Measurements from ENCODE around the gene PPP2R5C.

The PPP2R5C gene

DNA sequence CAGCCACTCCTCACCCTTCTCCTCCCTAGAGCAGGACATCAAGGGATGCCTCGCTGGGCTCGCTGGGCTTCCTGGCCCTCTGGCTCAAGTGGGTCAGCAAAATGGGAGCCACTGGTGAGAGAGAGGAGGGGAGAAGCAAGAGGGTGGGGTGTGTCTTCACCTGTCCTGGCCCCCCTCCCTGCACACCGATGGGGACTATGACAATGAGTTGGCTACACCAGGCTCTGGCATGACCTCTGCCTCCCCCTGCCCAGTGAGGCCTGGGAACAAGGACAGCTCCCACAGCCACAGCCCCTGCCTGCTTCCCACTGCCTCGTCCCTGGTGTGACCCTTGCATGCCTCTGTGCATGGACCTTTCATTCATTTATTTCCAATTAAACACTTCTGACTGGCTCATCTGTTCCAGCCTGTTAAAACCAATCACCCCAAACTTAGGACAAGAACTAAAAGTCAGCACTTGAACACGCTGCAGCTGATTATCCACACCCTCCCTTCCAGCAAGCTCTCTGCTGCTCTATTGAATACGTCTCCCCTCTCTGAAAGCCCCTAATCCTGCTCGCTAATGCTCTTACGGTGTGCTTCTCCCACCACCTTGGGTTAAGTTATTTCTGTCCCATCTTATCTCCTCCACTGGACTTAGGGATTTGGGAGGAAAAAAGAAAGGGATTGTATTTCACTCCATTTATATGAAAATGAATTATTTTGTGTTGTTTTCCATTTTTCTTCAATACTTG, 5.8 kb upstream of the PPP2R5C start:
- DNase-seq = no peak

DNA sequence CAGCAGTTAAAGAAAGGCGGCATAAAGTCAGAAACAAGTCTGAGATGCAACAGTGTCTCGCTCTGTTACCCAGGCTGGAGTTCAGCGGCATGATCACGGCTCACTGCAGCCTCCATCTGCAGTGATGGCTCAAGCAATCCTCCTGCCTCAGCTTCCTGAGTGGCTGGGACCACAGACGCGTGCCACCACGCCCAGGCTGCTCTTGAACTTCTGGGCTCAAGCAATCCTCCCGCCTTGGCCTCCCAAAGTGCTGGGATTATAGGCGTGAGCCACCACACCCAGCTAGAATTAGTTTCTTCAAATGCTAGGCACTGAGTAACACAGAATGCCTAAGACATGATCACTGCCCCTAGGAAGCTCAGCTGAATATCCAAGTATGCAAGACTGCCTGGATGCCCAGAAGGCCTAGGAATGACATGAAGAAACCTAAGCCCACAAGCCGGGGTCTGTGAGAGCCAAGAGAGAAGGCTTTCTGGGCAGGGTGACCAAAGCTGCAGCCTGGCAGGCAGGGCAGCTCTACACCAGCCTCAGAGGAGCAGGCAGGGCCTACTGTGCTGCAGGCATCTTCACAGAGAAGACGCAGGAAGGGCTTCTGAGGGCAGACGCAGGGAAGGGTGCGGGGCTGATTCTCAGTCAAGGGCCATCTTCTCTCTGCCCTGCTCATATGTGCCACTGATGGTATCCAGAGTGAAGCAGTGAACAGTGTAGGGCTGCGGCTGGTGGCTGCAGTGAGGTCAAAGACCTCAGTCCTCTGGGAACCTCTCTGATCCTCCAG, 4.3 kb upstream of the PPP2R5C start:
- DNase-seq = no peak

DNA sequence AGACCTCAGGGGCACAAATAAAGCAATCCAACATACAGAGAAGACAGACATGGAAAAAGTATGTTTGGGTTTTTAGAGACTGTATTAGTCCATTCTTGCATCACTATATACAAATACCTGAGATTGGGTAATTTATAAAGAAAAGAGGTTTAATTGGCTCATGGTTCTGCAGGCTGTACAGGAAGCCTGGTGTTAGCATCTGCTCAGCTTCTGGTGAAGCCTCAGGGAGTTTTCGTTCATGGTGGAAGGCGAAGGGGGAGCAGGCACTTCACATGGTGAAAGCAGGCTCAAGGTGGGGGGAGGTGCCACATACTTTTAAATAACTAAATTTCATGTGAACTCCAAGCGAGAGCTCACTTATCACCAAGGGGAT, 3.7 kb upstream of the PPP2R5C start:
- DNase-seq = no peak

DNA sequence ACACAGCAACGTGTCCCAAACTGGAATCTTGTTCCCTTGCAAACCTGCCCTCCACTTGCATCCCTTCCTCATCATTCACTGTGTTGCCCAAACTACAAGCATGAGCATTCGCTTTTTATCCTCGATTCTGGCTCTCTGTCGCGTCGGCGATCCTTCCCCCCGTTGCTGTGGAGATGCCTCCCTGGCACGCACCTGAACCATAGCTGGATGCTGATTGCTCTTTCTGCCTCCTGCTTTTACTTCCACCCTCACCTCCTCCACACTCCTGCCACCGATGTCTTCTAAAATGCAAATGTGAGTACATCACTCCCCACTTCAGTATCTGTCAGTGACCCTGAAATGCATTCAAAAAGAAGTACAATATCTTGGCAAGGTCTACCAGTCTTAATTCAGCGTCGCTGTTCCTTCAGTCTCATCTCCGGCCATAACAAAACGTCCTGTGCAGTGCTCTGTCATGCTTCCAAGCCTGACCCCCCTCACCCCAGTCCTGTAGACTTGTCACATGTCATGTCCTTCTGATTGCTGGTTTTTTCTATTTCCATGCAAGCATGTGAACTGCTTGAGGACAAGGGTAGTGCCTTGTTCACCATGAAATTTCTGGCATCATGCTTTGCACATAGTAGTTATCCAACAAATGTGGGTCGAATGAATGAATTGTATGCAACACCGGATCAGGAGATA, 2.5 kb upstream of the PPP2R5C start:
- no peak for DNase-seq

DNA sequence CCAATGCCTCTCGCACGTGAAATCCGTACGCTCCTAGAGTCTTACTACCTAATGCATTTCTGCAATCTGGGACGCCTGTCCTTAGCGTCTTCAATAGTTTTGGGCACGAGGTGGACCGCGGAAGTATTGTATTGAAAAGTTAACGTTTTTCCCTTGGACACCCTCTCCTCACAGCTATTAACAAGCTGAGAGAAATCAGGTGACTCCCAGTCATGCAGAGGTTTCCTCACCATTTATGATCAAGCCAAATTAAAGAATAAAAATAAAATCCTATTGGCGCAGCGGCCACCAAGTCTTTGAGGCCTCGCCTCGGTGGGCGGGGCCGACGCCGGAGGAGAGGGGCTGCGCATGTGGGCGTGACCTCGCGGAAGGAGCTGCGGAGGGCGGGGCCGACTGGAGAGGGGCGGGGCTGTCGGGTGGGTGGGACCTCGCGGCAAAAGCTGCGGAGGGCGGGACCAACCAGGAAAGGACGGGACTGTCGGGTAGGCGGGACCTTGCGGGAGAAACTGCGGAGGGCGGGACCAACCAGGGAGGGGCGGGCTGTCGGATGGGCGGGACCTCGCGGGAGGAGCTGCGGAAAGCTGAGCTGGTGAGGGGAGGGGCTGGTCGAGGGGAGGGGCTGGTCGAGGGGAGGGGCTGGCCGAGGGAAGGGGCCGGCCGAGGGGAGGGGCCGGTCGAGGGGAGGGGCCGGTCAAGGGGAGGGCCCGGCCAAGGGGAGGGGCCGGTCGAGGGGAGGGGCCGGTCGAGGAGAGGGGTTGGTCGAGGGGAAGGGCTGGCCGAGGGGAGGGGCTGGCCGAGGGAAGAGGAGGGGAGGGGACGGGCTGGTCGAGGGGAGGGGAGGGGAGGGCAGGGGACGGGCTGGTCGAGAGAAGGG, 1.1 kb upstream of the PPP2R5C start:
- peak; percentile 93 to 96 for DNase-seq

DNA sequence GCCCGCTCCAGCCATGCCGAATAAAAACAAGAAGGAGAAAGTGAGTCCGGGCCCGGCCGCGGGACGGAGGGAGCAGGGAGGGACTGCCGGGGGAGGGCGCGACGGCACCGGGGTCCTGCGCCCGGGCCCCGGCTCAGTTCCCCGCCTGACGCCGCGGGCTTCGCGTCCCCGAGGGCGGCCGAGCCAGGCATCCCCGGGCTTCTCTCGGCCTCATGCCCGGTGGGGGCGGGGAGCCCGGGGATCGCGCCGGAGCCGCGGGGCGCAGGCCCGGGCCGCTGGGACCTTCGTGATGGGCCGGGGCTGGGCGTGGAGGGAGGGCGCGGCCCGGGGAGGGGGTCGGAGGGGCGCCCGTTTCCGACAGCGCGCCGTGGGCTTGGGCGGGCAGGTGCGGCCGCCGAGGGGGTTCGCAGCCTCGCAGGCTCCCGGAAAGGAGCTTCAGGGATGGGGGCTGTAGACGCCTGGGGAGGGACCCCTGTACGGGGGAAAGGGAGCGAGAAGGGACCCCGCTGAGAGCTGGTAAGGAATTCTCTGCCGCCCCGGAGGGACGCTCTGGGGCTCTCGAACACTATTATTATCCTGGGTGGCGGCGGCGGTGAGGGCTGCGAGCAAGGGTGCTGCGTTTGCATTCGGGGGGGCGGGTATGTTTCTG, 496 bp downstream of the PPP2R5C start:
- DNase-seq = peak; percentile 51 to 60

DNA sequence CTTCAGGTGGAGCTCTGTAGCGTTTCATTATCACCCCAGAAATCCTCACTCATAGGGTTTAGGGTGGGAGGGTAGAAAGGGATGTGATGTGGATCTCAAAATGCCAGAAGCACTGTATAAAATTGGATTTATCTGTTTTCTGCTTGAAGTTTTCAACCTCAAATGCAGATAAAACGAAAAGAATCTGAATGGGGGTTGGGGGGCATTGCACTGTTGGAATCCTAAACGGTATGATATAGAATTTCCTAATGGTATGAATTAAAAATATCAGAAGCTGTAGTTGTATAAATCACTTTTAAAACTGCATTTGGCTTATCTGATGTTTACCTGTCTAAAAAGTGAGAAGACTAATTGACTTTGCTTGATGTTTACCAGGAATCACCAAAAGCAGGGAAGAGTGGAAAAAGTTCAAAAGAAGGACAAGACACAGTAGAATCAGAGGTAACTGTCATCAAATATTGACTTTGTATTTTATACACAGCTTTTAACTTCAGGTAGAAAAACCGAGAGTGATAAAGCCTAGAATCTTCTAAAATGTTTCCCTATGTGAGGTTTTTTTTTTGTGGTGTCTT, 1.1 kb downstream of the PPP2R5C start:
- no peak for DNase-seq

DNA sequence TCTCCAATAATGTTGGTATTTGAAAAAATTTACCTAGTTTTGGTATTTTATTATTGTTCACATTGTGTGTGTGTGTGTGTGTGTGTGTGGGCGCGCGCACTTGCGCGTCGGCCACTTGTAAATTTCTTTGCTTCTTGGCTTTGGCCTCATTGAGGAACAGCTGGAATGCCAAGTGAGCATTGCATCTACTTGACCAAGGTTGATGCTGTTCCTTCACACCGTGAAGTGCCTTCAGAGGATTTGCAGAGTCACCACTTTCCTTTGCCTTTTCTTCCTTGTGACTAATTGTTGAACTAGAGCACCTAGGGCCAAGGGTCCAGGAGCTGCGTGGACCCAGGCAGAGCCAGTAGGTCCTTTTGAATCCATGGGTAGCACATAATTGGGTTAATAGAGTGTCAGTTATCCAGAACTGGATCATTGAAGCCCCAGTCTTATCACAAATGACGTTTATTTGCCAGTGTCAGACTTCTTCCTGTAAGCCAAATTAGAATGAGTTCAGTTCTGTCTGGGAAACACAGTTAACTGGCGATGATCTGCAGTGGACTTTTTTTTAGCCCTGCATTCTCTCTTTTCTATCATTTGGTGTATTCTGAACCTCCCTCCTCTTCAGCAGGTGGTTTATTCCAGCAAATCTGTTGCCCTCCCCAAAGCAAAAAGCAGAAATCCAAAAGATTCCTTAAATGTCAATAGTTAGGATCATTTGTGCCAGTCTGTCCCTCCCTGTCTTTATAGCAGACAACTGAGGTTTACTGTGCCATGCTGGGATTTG, 2.6 kb downstream of the PPP2R5C start:
- DNase-seq = no peak

DNA sequence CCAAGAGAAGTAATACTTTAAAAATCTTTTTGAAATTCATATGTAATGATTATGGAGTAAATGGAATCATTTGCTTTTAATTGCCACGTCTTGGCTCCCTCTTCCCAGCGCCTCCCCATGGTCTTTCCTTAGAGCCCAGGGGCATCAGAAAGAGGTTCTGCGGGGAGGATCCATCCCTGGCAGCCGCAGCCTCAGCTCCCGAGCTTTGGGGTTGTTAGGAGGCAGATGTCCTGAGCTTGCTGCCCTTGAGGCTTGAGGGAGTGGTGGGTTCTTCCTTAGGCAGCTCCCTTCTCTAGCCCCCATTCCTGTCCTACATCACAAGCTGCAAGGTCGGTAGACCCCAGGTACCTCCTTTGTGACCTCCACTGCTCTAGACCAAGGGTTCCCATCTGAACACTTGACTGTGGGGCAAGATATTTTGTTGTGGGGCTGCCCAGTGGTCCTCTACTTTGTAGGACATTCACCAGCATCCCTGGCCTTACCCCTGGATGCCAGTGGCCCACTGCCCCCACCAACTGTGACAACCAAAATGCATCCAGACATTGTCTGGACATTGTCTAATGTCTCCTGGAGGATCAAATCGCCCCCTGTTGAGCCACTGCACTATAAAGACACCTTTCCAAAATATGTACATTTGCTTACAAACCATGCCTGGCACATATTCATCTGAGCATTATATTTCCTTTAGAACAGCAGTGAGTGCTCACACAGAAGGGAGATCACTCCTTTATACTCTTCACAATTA, 6.3 kb downstream of the PPP2R5C start:
- DNase-seq = no peak

DNA sequence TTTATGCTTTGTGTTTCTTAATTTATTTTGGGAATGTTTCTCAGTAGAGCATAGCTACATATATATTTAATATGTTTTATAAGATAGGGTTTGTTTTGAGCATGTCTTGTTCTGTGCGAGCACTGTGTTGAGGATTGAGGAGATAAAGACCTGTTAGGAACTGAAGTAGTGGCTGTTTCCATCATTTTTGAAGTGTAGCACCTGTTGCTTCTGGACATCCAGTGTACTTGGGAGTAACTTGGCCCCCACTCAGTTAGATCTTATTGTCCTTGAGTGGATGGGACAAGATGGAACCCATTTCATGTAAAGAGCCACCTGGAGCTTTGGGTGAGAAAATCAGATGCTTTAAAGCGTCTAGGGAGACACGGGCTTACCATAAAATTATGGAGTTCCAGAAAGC, 8.7 kb downstream of the PPP2R5C start:
- no peak for DNase-seq

DNA sequence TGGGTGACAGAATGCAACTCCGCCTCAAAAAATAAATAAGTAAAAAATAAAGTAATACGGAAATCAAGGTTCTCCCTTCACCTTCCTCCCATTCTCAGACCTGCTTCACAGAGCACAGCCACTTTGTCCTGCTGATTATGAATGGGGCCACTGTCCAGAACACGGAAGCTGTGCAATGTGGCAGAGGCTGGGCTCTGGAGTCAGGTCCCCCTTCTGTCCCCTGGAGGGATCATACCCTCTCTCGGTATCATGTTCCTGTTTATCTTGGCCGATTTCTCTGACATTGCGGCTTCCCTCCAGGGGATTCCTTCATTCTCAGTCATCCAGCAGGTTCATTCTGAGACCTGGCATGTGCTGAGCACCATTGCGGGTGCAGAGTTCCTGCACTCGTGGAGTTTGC, 11.3 kb downstream of the PPP2R5C start:
- no peak for DNase-seq

DNA sequence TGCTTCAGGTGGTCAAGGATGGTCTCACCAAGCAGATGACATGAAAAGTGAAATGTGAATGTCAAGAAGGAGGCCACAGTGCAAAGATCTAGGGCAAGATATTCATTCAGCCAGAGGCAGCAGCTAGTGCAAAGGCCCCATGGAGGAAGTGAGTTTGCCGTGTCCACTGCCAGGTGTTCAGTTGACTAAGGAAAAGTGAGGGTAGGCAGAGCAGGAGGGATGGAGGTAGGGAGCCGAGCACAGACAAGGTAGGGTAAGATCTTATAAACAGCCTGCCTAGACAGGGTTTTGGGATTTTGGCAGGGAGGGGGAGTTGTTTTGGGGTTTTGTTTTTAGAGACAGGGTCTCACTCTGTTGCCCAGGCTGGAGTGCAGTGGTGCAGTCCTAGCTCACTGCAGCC, 11.9 kb downstream of the PPP2R5C start:
- no peak for DNase-seq

DNA sequence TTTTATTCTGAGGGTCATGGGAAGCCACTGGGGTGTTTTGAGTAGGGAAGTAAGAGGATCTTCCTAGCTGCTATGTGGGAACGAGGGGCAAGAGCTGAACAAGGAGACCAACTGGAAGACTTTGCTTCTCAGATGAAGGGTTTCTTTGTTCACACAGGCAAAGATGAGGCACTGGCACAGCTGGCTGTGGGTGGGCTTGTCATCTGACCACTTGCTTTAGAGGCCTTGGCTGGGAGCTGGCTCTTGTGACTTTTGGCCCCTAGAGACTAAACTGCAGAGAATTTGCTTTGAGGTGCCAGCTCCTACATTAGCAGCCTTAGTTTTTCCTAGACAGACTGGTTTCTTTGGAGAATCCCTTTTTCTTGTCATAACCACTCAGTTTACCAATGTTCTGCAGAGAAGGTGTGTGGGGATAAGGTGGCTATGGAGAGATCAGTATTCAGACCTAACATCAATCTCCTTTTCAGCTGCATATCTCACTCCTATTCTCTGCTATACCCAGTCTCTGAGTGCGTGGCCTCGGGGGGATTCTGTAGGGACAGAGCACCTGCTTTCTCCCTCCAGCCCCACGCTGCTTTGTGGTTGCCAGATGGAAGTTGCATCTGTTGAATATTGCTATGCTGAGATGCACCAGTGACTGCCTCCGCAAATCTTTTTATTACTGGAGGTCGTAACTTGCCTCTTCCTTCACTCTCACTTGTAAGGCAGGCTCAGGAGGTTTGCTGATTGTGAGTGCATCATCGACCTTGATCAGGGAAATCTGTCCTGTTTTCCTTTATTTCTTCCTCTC, 12.7 kb downstream of the PPP2R5C start:
- DNase-seq = no peak

DNA sequence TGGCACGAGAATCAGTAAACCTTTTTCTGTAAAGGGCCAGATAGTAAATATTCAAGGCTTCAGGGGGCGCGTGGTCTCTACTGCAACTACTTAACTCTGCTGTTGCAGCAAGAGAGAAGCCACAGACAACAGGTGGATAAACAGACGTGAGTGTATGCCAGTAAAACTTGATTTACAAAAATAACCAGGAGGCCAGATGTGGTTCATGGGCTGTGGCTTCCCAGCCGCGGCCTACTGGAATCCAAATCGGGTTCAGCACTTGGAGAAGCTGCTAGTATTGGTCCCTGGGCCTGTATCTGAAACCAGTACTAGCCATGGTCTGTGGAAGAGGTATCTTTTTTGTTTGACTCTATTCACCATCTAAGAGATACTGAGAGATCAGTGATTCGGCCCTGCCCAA, 13.3 kb downstream of the PPP2R5C start:
- no peak for DNase-seq

DNA sequence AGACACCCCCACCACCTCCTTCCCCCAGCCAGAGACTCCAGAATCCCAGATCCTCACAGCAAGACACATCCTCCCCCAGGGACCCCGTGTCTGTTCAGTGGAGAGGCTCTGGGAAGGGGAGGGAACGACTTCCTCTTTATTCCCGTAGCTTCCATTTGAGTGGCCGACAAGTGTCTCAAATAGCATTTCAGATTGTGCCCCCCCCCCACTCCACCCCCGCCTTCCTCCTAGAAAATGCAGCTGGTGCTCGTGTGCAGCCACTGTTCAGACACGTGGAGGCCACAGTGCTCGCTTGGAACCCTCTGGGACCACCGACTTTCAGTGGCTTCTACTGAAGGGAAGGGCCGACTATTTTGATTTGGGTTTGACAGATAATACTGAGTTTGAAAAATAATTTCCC, 14.3 kb downstream of the PPP2R5C start:
- no peak for DNase-seq

DNA sequence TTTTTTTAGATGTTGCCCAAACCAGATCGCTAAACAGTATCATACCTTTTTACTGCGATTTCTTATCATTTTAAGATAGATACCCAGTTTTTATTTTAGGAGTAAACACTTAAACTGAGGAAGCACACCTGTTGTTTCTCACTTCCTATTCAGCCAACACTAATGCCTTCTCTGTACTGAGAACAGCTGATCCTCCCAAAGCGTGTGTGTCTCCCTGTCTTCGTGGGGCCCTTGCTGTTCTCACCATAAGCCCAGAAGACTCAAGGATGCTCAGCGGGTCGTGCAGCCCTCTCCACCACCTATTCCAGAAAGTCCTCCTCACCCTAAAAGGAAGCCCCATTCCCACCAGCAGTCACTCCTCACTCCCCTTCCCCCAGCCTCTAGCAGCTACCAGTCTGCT, 14.8 kb downstream of the PPP2R5C start:
- no peak for DNase-seq

DNA sequence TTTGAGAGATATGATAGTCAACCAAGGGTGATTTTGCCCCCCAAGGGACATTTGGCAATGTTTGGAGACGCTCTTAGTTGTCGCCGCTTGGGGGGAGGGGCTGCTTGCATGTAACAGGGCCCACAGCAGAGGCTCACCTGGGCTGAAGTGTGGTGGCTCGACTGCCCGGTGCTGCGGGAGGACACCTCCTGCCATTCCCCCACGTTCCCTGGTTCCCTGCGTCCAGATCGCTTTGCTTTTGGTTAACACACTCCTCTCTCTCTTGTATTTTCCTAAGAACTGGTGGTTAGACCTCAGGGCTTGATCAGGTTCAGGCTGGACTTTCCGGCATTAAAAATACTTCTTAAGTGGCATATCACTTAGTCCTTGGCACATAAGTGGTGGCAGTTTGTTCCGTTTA, 18.9 kb downstream of the PPP2R5C start:
- no peak for DNase-seq

DNA sequence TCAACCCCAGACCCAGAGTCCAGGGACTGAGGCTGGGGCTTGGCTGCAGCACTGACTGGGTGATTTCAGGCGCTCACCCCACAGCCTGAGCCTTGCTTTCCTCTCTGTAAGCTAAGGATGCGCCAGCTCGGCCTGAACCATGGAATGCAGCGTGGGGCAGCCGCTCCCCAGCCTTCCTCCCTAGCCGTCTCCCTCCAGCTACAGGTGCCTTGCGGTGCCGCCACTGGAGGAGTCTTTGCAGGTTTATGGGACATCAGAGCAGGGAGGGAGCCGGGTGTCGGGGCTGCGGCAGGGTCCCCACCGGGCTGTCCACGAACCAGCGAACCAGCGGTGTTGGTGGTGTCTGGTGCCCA, 19.4 kb downstream of the PPP2R5C start:
- no peak for DNase-seq

DNA sequence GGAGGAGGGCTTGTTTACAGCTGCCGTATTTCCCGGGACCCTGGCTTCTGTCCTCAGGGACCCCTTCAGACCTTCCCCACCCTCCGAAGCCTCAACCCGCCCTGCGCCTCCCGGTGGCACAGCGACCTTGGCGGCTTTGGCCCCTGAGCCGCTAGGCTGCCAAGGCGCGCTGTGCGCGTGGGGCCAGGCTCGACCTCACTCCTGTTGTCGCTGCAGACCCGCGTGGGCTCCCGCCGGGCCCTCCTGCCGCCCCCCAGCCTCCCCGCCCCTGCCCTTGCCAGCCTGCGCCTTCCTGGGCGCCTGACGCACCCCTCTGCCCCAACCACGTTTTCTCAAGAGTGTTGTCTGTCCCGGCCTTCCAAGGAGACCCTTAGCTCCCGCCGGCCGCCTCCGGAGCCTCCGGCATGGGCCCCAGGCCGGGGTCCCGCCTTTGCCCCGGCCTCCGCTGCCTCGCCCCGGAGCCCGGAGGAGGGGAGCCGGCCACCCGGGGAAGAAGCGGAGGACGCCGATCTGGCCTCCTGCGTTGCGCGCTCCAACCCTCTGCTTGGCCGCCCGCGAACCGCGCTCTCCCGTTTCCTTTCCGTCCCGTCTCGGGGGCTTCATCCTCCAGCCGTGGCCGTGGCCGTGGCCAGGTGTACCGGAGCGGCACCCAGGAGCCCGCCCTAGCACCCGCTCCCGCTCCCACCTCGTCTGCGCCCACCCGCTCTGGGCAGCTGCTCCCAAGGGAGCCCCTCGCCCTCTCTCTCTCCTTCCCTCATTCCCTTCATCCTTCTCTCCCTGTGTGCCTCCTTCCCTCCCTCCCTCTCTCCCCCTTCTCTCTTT, 19.9 kb downstream of the PPP2R5C start:
- DNase-seq = peak; percentile 37 to 59
